ENCODE data around the gene RPS28. TPM values are rescaled to one million over a fixed set of nuclear protein-coding genes. Genes with fewer than 3 reads are reported as not detected.
"Not testable (repeated sequence)": the region's sequence is repeated elsewhere in the genome, so short reads cannot be mapped to it uniquely, and the experiment has no call there.

The RPS28 gene
- polyA plus RNA-seq, 1 experiment: 371 TPM

DNA sequence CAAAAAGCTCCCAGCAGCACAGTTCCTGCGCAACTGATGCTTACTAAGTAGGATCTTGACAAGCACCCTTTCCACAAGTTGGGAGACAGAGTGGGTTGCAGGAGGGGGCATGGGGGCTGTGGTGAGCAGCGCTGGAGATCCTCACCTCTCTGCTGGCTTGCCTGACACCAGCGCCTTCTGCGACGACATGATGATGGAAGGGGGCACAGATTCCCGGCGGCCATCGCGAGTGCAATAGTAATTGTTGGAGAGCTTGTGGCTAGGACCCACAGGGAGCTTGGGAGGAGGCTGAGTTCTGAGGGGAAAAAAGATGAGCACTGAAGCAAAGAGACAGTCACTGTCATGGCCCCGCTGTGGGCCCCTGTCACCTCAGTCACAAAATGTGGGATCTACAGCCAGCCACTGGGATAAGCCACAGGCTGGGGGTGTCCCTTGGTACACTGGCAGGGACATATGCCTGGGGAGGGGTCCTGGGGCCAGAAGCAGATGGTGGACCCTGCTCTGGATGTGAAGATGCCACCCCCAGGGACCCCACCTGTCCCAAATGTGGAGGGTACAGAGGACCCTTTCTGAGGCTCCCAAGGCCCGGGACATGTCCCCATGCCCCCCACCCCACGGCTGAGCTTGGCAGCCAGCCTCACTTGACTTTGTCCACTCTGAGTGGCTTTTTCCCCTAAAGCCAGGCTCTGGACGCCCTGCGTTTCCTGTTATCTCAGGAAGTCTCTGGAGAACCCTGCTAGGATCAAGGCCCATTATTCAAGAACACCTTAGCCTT, 4.8 kb upstream of the RPS28 start:
- Histone ChIP-seq H3K4me3 (ENCODE audit: low read depth, low read length) (no peak overlapping the region), H3K36me3 (ENCODE audit: control insufficient read depth, insufficient read depth, low read length) (peaks cover 12% of the 10 kb centered on the region), H3K27me3 (ENCODE audit: control insufficient read depth, insufficient read depth, low read length) (no peaks in the 10 kb centered on the region)
- TF ChIP-seq, protein P1, sequence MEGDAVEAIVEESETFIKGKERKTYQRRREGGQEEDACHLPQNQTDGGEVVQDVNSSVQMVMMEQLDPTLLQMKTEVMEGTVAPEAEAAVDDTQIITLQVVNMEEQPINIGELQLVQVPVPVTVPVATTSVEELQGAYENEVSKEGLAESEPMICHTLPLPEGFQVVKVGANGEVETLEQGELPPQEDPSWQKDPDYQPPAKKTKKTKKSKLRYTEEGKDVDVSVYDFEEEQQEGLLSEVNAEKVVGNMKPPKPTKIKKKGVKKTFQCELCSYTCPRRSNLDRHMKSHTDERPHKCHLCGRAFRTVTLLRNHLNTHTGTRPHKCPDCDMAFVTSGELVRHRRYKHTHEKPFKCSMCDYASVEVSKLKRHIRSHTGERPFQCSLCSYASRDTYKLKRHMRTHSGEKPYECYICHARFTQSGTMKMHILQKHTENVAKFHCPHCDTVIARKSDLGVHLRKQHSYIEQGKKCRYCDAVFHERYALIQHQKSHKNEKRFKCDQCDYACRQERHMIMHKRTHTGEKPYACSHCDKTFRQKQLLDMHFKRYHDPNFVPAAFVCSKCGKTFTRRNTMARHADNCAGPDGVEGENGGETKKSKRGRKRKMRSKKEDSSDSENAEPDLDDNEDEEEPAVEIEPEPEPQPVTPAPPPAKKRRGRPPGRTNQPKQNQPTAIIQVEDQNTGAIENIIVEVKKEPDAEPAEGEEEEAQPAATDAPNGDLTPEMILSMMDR (IDR thresholded peaks at IDR 0.05; ENCODE audit: insufficient read depth, low read depth, low read length): no peak
- POLR2A ChIA-PET: no interaction called here
- DNase-seq (ENCODE audit: low read depth): no peak
- CTCF ChIA-PET: no interaction called here

DNA sequence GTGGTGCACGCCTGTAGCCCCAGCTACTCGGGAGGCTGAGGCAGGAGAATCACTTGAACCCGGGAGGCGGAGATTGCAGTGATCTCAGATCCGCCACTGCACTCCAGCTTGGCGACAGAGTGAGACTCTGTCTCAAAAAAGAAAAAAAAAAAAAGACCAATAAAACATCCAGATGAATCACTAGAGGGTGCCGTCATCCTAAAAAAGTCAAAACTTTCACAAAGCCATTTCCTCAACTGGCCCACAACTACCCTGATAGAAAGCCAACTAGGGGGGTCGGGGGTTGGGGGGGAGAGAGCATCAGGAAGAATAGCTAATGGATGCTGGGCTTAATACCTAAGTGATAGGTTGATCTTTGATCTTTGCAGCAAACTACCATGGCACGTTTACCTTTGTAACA, 2.5 kb upstream of the RPS28 start:
- H3K36me3 ChIP-seq (ENCODE audit: control insufficient read depth, insufficient read depth, low read length); CTCF ChIA-PET; H3K4me3 ChIP-seq (ENCODE audit: low read depth, low read length); POLR2A ChIA-PET; DNase-seq (ENCODE audit: low read depth); H3K27me3 ChIP-seq (ENCODE audit: control insufficient read depth, insufficient read depth, low read length): not testable (repeated sequence)

DNA sequence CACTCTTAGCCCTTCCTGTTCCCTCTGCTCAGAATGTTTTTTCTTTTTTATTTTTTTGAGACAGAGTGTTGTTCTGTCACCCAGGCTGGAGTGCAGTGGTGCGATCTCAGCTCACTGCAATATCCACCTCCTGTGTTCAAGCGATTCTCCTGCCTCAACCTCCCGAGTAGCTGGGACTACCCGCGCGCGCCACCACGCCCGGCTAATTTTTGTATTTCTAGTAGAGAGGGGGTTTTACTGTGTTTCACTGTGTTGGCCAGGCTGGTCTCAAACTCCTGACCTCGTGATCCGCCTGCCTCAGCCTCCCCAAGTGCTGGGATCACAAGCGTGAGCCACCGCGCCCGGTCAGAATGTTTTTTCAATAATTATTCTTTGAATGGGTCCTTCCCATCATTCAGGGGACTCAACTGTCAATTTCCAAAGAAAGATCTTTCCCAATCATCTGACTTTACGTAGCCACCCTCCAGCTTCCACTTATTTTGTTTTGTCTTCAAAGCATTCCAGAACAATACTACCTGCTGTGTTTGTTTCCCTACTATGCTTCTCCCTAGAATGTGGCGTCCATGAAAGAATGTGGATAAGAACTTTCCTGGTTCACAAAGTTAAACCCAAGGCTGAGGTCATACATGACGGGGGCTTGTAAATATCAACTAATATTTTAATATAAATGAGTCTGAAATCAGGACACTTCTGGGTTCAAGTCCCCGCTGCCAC, 1.3 kb upstream of the RPS28 start:
- POLR2A ChIA-PET: interaction anchor here (0.5 kb wide), 1 partner anchor 400 kb away, joined by 4 read pairs; the partner anchor contains the start of gene SNAPC2
- CTCF ChIA-PET: no interaction called here

DNA sequence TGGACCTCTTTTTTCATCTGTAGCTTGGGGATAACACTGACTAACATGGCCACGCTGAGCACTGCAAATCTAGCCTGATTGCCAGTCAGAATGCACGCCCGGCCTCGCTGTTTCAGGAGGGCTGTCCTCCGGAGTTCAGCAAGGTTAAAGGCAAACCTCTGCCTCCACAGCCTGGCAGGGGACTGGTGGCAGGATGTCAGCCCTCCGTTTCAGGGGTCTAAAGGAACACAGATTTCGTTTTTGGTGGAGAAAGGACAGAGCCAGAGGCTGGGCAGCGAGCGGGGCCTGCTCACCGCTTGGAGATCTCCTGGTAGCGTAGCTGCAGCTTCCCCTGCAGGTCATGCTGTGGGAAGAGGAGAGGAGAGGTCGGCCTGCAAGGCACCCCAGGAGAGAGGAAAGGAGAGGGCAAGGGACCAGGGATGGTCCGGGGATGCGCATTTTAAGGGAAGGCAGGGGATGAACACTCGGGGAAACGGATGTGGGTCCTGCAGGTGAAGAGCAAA, 681 bp upstream of the RPS28 start:
- Histone ChIP-seq H3K4me3 (ENCODE audit: low read depth, low read length) (peak overlapping the region; percentile 62), H3K36me3 (ENCODE audit: control insufficient read depth, insufficient read depth, low read length) (peaks cover 12% of the 10 kb centered on the region), H3K27me3 (ENCODE audit: control insufficient read depth, insufficient read depth, low read length) (no peaks in the 10 kb centered on the region)
- DNase-seq (ENCODE audit: low read depth): no peak
- ChIA-PET CTCF (interaction anchor here (0.8 to 1.5 kb wide), 3 partner anchors 10 to 15 kb away, joined by 3 to 4 read pairs (median 3); no protein-coding TSS in a partner anchor), POLR2A (interaction anchor here (0.5 kb wide), 2 partner anchors 117 to 400 kb away, joined by 4 to 18 read pairs; partner anchors contain the start of gene SNAPC2)
- TF ChIP-seq, protein P1 (IDR thresholded peaks at IDR 0.05; ENCODE audit: insufficient read depth, low read depth, low read length): no peak

More for the DNA sequence above, 1.3 kb upstream of the RPS28 start:
- Histone ChIP-seq H3K27me3 (ENCODE audit: control insufficient read depth, insufficient read depth, low read length) (no peaks in the 10 kb centered on the region), H3K4me3 (ENCODE audit: low read depth, low read length) (peak overlapping the region; percentile 62), H3K36me3 (ENCODE audit: control insufficient read depth, insufficient read depth, low read length) (peaks cover 11% of the 10 kb centered on the region)
- no peak for DNase-seq (ENCODE audit: low read depth)
- TF ChIP-seq, protein P1 (IDR thresholded peaks at IDR 0.05; ENCODE audit: insufficient read depth, low read depth, low read length): no peak

DNA sequence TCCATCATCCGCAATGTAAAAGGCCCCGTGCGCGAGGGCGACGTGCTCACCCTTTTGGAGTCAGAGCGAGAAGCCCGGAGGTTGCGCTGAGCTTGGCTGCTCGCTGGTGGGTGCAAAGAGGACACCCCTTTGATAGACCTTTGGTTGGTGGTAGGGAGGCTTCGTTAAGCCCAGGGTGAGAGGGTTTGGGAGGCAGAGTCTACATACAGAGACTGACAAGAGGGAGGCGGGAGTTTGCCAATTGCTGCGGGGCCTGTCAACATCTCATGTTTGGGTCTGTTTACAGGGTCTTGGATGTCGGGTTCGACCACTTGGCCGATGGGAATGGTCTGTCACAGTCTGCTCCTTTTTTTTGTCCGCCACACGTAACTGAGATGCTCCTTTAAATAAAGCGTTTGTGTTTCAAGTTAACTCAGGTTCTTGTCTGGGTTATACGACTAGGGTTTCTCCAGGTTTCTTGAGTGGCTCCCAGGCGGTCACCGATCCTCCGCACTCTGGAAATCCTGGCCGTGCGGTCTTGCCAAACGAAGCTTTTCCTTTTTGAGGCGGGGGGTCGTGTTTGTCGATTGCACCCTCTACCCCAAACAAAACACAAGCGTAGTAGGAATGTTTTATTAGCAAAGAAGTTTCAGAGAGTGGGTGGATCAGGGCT, 816 bp downstream of the RPS28 start:
- H3K27me3 ChIP-seq (ENCODE audit: control insufficient read depth, insufficient read depth, low read length): no peaks in the 10 kb centered on the region
- ChIA-PET CTCF (interaction anchor here (1.4 to 1.5 kb wide), 3 partner anchors 11 to 25 kb away, joined by 3 to 4 read pairs (median 3); no protein-coding TSS in a partner anchor), POLR2A (no interaction called here)
- peaks cover 8% of the 10 kb centered on the region for H3K36me3 ChIP-seq (ENCODE audit: control insufficient read depth, insufficient read depth, low read length)
- no peak for DNase-seq (ENCODE audit: low read depth)
- peak overlapping the region; percentile 62 for H3K4me3 ChIP-seq (ENCODE audit: low read depth, low read length)
- TF ChIP-seq, protein P1 (IDR thresholded peaks at IDR 0.05; ENCODE audit: insufficient read depth, low read depth, low read length): no peak
